ENCODE measurements around the gene DHRSX. TPM values are rescaled to one million over a fixed set of nuclear protein-coding genes. Genes with fewer than 3 reads are reported as not detected.

The DHRSX gene
- total and polyA plus RNA-seq, 9 of the 15 experiments (the other 6 are each of a cell fraction or from before 2014, with no cell fraction given): 0.59 to 11.0 (median 6.2) TPM

DNA sequence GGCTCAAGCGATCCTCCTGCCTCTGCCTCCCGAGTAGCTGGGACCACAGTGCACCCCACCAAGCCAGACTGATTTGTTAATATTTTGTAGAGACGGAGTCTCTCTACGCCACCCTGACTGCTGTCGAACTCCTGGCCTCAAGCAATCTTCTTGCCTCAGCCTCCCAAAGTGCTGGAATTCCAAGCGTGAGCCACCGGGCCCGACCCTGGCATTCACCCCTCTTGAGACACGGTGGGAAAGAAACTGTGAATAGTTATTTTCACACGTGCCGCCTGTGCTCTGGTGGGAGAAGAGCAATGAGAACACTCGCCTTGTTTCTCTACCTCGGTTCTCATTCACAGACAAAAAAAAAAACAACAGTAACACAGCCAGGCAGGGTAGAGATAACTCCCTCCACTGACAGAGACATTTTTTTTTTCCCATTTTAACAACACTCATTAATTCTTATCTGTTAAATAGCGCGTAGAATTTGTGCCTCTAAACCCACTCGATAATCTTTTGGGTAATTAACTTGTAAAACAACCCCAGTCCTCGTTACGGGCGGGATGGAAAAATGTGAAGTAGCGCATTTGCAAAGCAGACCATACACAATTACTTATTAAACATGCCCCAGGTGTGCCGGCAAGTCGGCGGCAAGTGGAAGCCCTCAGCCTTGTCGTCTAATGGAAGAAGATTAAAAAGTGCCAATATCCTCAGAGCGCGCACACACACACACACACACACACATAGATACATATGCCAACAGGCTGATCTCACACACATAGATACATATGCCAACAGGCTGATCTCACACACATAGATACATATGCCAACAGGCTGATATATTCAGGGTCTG, 103.3 kb downstream of the DHRSX start:
- Histone ChIP-seq H3K4me2 (ENCODE audit: insufficient read depth, low read length) (no peak overlapping the region), H3K79me2 (ENCODE audit: control insufficient read depth, insufficient read depth, low read length) (no peaks in the 10 kb centered on the region), H3K4me1 (replicated peaks in 1 of 2; ENCODE audit: control insufficient read depth in 2 of 2, insufficient read depth in 2 of 2, low read length in 2 of 2) (no peaks in the 10 kb centered on the region), H3K9ac (ENCODE audit: insufficient read depth in 1 of 2, low read depth in 2 of 2, low read length in 2 of 2) (no peak overlapping the region), H3K4me3 (no peak overlapping the region), H4K20me1 (replicated peaks; ENCODE audit: control insufficient read depth, insufficient read depth, low read length) (no peaks in the 10 kb centered on the region), H3K27ac (ENCODE audit: extremely low read depth, low read depth, low read length) (no peak overlapping the region), H3K36me3 (ENCODE audit: control insufficient read depth, insufficient read depth, low read length) (no peaks in the 10 kb centered on the region), H3K9me1 (ENCODE audit: control insufficient read depth, insufficient read depth, low read length) (no peaks in the 10 kb centered on the region), H3K27me3 (ENCODE audit: control insufficient read depth in 2 of 2, insufficient read depth in 2 of 2, low read length in 2 of 2) (no peaks in the 10 kb centered on the region), H3K9me3 (replicated peaks; ENCODE audit: control insufficient read depth, insufficient read depth, low read depth, low read length) (no peaks in the 10 kb centered on the region), H2AFZ (ENCODE audit: low read depth, low read length) (no peak overlapping the region)
- intact Hi-C loops (cut with micrococcal nuclease): no loop called here
- no TSS peak for BruUV-seq (replicated peaks)
- CTCF ChIA-PET (ENCODE audit: low intra/inter-chr PET ratio): no interaction called here
- DNase-seq (ENCODE audit: extremely low read depth in 1 of 4, low spot score in 3 of 4) (no peak), FAIRE-seq (no peak), ATAC-seq (no peak)
- POLR2A ChIA-PET: no interaction called here
- in situ Hi-C loops (cut with MboI): no loop called here
- 67% methylated on average over 25 of the region's 26 CpGs for WGBS (ENCODE audit: insufficient coverage, low coverage, missing lambda C conversion rate)
- TF ChIP-seq ZBTB1 (CRISPR knock-in tag; IDR thresholded peaks at IDR 0.05; ENCODE audit: borderline replicate concordance, low read depth): no peak
- no peak for TF ChIP-seq TAF15 (IDR thresholded peaks at IDR 0.05; ENCODE audit: low read depth, low read length)
- TF ChIP-seq TSC22D4 (tag; IDR thresholded peaks at IDR 0.05): no peak
- TF ChIP-seq FOXJ3 (CRISPR knock-in tag; IDR thresholded peaks at IDR 0.05): no peak
- TF ChIP-seq, protein P1, sequence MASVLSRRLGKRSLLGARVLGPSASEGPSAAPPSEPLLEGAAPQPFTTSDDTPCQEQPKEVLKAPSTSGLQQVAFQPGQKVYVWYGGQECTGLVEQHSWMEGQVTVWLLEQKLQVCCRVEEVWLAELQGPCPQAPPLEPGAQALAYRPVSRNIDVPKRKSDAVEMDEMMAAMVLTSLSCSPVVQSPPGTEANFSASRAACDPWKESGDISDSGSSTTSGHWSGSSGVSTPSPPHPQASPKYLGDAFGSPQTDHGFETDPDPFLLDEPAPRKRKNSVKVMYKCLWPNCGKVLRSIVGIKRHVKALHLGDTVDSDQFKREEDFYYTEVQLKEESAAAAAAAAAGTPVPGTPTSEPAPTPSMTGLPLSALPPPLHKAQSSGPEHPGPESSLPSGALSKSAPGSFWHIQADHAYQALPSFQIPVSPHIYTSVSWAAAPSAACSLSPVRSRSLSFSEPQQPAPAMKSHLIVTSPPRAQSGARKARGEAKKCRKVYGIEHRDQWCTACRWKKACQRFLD (CRISPR knock-in tag; IDR thresholded peaks at IDR 0.05): no peak
